Esophagus (tissue), 2 donors: ENCODE results near the gene SCAMP3. TPM values are rescaled to one million over a fixed set of nuclear protein-coding genes. Genes with fewer than 3 reads are reported as not detected.
A peak's percentile ranks its signal among the peaks of the same experiment; 100 is the strongest.

Experiments
- H3K27ac ChIP-seq, 2 donors: one replicate each; pipeline ENCODE4 v1.5.1; 2013; ENCODE audit warnings: low read depth in 2 of 2, mild to moderate bottlenecking in 2 of 2, inconsistent platforms in 1 of 2, low read length in 1 of 2, moderate library complexity in 1 of 2
- H3K27me3 ChIP-seq, 2 donors: one replicate each; pipeline ENCODE4 v1.6.1; 2013; ENCODE audit warnings: low read length in 2 of 2, control low read depth in 1 of 2, mild to moderate bottlenecking in 1 of 2; ENCODE audit not compliant: insufficient read depth in 2 of 2, control insufficient read depth in 1 of 2
- H3K36me3 ChIP-seq, 2 donors: one replicate each; pipeline ENCODE4 v1.6.1; 2013; ENCODE audit warnings: low read length in 1 of 2; ENCODE audit not compliant: control insufficient read depth in 2 of 2, insufficient read depth in 2 of 2
- H3K4me1 ChIP-seq, 2 donors: one replicate each; pipeline ENCODE4 v1.6.1; 2013; ENCODE audit warnings: low read length in 1 of 2; ENCODE audit not compliant: control insufficient read depth in 2 of 2, insufficient read depth in 2 of 2
- H3K4me3 ChIP-seq, 2 donors: one replicate each; pipeline ENCODE4 v1.5.1; 2013; ENCODE audit warnings: low read length in 2 of 2, mild to moderate bottlenecking in 2 of 2, low read depth in 1 of 2, moderate library complexity in 1 of 2
- H3K9me3 ChIP-seq, 2 donors: one replicate each; pipeline ENCODE4 v1.6.1; 2013; ENCODE audit warnings: mild to moderate bottlenecking in 2 of 2, low read depth in 1 of 2, low read length in 1 of 2, moderate library complexity in 1 of 2; ENCODE audit not compliant: control insufficient read depth in 2 of 2, insufficient read depth in 1 of 2
- WGBS, 2 donors: extraction: QIAGEN DNeasy Blood & Tissue Kit; methylation state at CpG; one replicate each; pipeline ENCODE4 v1.1.7; 2013; 5-methylcytosine and 5-hydroxymethylcytosine counted together
- polyA plus RNA-seq, 2 donors: library from polyadenylated mRNA; stranded (reverse); fragments of 200-250 nt; gene quantifications; one replicate each; pipeline ENCODE4 v1.2.3, GENCODE V29; 2013
- donor health status: healthy with polysubstance abuse.
- donor health status: Bipolar disorder and iron deficiency.

Gene SCAMP3
- polyA plus RNA-seq, 2 donors = 20.2 to 47.3 TPM

DNA sequence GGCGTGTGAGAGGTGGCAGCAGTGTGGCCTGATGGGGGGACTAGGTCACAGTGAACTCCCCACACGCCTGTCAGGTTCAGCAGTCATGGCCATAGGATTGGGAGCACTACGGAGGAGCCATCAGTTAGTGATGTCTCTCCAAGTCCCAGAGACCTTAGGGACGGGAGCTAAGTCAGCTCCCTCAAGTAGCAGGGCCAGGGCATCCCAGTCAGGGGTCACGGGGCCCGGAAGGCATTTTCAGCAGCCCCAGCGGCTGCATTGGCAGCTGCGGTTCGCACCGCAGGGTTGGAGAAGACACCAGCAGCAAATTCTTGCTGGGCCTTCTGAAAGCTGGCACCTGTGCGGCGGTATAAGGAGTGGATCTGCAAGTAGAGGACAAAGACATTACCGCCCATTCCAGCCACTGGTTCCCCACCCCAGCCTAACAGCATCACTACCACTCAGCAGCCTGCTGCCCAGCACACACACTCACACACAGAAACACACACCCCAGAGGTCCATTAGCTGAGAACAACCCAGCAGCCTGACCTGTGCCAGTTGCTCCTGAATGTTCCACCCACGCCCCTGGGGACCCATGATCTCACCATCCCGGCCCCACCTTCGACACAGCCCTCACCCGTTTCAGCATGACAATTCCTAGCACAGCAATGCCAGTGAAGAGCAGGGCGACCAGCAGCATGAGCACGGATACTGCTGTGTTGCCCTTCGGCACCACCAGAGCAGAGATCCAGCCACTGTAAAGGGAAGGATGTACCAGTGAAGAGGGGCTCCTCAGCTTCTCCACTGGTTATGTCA is 5.9 kb downstream of the SCAMP3 start:
- 64 to 75% methylated on average over 20 of the region's 20 CpGs for WGBS, 2 donors
- Histone ChIP-seq H3K27ac (peak overlapping the region; percentile 97 to 99), H3K27me3 (no peaks in the 10 kb centered on the region), H3K4me1 (peaks cover 14 to 21% of the 10 kb centered on the region in 2 donors), H3K4me3 (peak overlapping the region; percentile 62 to 74), H3K36me3 (peaks cover 0 to 16% of the 10 kb centered on the region in 2 donors), H3K9me3 (no peaks in the 10 kb centered on the region)

DNA sequence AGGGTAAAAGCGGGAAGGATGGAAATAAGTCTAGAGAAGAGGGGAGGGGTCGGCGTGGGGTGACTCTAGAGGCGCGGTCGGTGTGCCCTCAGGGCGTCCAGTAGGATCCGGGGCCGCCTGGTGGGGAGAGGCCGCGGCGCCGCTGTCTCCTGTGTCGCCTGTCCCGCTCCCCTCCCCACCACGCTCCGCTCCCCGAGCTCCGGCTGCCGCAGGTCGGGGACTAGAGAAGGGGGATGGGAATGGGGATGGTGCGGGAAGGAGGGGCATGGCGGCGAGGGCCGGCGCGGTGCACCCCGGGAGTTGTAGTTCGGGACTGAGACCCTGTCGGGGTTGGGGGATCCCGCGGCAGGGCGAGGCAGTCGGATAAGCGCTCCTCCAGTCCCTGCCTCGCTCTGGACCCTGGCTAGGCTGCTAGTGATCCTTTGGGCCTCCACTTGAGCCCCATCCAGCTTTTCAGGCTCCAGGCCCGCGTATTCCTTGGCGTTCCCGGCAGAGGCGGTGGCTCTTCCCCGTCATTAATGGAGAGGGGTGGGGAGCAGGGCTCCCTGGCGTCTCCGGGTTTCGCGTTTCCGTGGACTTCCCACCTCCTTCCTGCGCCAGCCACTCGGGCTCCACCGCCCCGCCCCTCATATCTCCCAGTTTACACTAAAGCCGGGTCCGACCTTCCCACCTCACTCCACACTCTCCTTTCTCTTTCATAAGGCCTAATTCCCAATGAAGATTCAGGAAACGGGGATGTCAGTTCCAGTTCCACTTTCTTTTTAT is 6.7 kb downstream of the SCAMP3 start, which contains the start of gene ENTREP3:
TSS of gene ENTREP3 (minus strand) at position 241 of the 765 bp plus-strand sequence. CDS start 606 bp downstream, outside the sequence.
- Histone ChIP-seq H3K27ac (peak within 1 kb of the TSS; percentile 97 to 99), H3K36me3 (peaks cover 0 to 16% of the 10 kb centered on the region in 2 donors), H3K4me3 (peak within 1 kb of the TSS; percentile 62 to 74), H3K9me3 (no peaks in the 10 kb centered on the region), H3K27me3 (no peaks in the 10 kb centered on the region), H3K4me1 (peaks cover 11 to 19% of the 10 kb centered on the region in 2 donors)
- 2 to 3% methylated on average over 46 to 54 of the region's 54 CpGs for WGBS, 2 donors

DNA sequence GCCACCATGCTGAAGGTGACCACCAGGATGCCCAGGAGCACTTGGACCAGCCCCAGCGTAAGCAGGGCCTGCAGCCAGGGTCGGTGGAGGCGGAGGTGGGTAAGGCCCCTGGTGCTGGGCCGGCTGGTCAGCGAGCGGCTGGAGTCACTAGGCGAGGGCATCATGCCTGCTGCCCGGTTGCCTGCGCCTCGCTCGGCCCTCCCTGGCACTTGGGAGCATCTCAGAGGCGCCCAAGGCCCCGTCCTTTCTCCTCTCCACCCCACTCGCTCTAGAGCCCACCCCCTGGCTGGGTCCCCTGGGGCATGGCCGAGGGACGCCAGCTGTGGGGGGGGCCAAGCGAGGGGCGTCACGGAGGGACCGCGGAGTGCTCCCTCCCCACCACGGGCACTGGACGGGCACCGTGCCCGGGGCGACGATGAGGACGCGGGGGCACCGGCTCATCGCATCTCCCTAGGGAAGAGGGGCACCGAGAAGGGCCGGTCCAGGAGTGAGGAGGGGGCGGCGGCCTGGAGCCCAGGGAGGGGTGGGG is 7.4 kb downstream of the SCAMP3 start:
- Histone ChIP-seq H3K36me3 (peaks cover 0 to 12% of the 10 kb centered on the region in 2 donors), H3K9me3 (no peaks in the 10 kb centered on the region), H3K4me1 (peaks cover 11 to 20% of the 10 kb centered on the region in 2 donors), H3K27ac (peak overlapping the region; percentile 97 to 99), H3K4me3 (peak overlapping the region; percentile 62 to 74), H3K27me3 (no peaks in the 10 kb centered on the region)
- WGBS, 2 donors = 3 to 4% methylated on average over 33 to 35 of the region's 35 CpGs

DNA sequence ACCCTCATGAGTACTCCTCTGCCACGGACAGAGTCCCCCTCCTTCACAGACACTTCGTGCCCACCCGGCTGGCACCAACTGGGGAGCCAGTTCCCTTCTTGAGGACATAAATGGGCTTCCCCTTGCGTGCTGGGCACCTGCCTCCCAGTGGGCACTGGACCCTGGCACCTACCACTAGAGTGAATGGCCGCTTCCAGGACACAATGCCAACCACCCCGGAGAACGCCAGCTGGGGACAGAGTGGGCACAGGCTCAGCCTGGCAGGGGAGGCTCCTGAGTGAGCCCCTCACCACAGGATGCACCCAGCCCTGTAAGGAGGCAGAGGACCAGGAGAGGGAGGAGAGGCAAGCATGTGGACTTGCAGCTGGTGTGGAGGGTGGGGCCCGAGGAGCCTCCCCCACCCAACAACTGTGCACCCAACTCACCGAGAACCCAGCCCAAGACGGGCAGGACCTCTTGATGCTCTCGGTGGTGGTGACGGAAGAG is 7.9 kb downstream of the SCAMP3 start:
- Histone ChIP-seq H3K9me3 (no peaks in the 10 kb centered on the region), H3K36me3 (peaks cover 0 to 12% of the 10 kb centered on the region in 2 donors), H3K27ac (peak overlapping the region in 1 of 2 donors; percentile 97), H3K4me3 (peak overlapping the region; percentile 62 to 74), H3K27me3 (no peaks in the 10 kb centered on the region), H3K4me1 (peaks cover 11 to 20% of the 10 kb centered on the region in 2 donors)
- WGBS, 2 donors = 26 to 41% methylated on average over 12 of the region's 12 CpGs

DNA sequence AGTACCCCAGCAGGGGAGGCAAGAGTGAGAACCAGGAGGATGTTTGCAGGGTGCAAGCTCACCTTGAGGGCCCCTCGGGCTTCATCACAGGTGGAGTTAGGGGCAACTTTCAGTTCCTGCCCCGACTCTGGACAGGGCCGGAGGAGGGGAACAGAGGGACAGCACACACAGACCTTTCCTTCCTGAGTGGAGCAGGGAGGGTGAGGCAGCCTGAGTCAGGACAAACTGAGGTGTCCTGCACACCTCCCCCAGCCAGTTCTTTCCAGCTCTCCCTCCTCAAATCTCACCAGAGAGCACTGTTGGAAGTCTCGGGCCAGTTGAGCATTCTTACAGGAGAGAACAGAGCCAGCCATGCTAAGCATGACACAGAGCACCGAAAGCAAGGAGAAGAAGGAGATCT is 8.4 kb downstream of the SCAMP3 start:
- Histone ChIP-seq H3K4me3 (peak overlapping the region in 1 of 2 donors; percentile 74), H3K4me1 (peaks cover 11 to 20% of the 10 kb centered on the region in 2 donors), H3K27ac (peak overlapping the region in 1 of 2 donors; percentile 97), H3K36me3 (peaks cover 0 to 12% of the 10 kb centered on the region in 2 donors), H3K27me3 (no peaks in the 10 kb centered on the region), H3K9me3 (no peaks in the 10 kb centered on the region)
- 55 to 57% methylated on average over 5 of the region's 5 CpGs for WGBS, 2 donors

DNA sequence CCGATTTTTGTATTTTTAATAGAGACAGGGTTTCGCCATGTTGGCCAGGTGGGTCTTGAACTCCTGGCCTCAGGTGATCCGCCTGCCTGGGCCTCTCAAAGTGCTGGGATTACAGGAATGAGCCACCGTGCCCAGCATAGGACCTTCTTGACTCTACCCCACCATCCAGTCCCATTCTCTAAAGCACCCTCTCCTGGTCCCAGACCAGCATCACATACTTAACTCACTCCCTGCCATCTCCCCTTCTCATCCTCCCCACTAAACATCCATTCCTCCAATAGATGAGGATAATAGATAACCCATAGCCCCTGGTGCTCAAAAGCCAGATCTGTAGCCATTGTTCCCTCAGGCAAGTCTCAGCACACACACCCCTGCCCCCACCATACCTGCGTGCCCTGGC is 9.0 kb downstream of the SCAMP3 start:
- peak overlapping the region in 1 of 2 donors; percentile 27 for H3K27ac ChIP-seq

DNA sequence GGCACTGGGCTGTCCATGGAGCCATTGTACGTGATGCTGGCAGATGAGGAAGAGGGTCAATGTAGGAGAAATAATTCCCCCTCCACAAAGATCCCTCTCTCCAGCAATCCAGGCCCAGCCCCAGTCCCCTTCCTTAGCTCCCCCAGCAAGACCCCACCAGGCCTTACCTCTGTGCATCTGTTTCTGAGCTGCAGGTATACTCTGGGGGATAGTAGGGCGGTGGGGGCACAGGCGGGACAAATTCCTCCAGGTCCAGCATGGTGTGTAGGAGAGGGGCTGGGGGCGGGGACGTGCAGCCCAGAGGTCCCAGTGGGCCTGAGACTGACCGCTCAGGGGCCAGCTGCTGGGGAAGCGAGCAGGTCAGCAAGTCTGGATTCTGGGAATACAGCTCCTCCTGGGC is 10.6 kb downstream of the SCAMP3 start:
- H3K4me3 ChIP-seq = no peak overlapping the region
- H3K36me3 ChIP-seq = peaks cover 2 to 9% of the 10 kb centered on the region in 2 donors
- H3K9me3 ChIP-seq = no peaks in the 10 kb centered on the region
- 83 to 92% methylated on average over 7 of the region's 7 CpGs for WGBS, 2 donors
- no peak overlapping the region for H3K27ac ChIP-seq
- H3K4me1 ChIP-seq = peaks cover 11 to 19% of the 10 kb centered on the region in 2 donors
- H3K27me3 ChIP-seq = no peaks in the 10 kb centered on the region

More for the DNA sequence above, 9.0 kb downstream of the SCAMP3 start:
- H3K4me3 ChIP-seq = no peak overlapping the region
- no peaks in the 10 kb centered on the region for H3K27me3 ChIP-seq
- H3K4me1 ChIP-seq = peaks cover 11 to 20% of the 10 kb centered on the region in 2 donors
- H3K36me3 ChIP-seq = peaks cover 0 to 10% of the 10 kb centered on the region in 2 donors
- no peaks in the 10 kb centered on the region for H3K9me3 ChIP-seq
- 73 to 85% methylated on average over 5 of the region's 5 CpGs for WGBS, 2 donors

DNA sequence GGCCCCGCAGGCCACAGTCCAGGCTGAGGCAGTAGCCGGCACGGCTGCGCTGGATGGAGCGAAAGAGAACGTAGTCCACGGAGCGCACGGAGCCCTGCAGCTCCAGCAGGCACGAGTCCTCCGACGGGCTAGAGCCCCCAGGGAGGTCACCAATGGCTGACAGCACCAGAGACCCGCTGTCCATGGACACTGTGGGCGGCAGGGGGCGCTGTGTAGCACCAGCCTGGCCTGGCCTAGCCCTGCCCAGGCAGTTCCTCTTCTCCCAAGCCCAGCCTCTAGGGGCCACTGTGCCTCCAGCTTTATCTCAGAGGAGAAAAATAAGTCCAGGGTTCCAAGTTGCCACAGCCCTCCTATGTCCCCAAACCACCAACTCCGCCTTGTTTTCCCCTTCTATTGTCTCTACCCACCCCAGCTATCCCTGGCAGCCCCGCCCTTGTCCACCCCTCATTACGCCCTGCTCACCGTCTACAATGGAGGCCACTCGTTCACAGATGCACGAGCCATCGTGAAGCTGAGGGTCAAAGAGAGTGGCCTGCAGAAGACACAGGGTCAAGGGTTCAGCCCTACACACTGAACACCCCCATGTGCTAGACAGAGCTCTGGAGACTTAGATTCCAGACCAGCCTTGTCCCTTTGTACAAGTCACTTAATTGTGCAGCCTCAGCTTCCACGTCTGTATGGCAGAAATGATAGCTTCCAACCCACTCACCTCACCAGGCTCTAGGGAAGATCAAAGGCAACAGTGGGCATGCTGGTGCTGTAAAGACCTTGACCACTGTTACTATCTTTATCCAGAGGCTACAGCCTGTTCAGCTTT is 11.3 kb downstream of the SCAMP3 start:
- H3K27me3 ChIP-seq = no peaks in the 10 kb centered on the region
- peaks cover 11 to 17% of the 10 kb centered on the region in 2 donors for H3K4me1 ChIP-seq
- H3K27ac ChIP-seq = peak overlapping the region; percentile 9 to 29
- H3K36me3 ChIP-seq = peaks cover 2 to 7% of the 10 kb centered on the region in 2 donors
- WGBS, 2 donors = 19 to 25% methylated on average over 23 of the region's 23 CpGs
- no peaks in the 10 kb centered on the region for H3K9me3 ChIP-seq
- H3K4me3 ChIP-seq = no peak overlapping the region
